Gastroesophageal sphincter (tissue), 3 donors: ENCODE data around the gene GSK3A.

Experiments
- CTCF ChIP-seq, 4 experiments: fragments of 200-600 bp in 2 of 4; fragments of 450-650 bp in 2 of 4; sonication (generic) in 1 of 4; IDR thresholded peaks; one replicate each; pipeline ENCODE4 v1.5.1; 2017 to 2019; ENCODE audit warnings: antibody characterized with exemption in 4 of 4, mild to moderate bottlenecking in 2 of 4, moderate library complexity in 2 of 4
- POLR2A ChIP-seq, 2 donors: fragments of 450-650 bp; IDR thresholded peaks; one replicate each; pipeline ENCODE4 v1.6.1; 2017; ENCODE audit warnings: antibody characterized with exemption in 2 of 2, mild to moderate bottlenecking in 2 of 2, moderate library complexity in 1 of 2

- TF ChIP-seq POLR2A (IDR thresholded peaks at IDR 0.05) (no peak), CTCF (IDR thresholded peaks at IDR 0.05) (no peak)
Observed at GRCh38 chr19:42250183-42250665, 7.8 kb upstream of the GSK3A start.
